Right kidney (tissue), 9 donors: ENCODE data around the gene TRMT13.

Experiments
- DNase-seq: peaks from one replicate; pipeline ENCODE4 v3.0.0-alpha.2; 2016
- long read RNA-seq, 8 donors: transcript quantifications; one replicate each; lab custom pipeline, GENCODE V29; 2026

TRMT13 gene, protein sequence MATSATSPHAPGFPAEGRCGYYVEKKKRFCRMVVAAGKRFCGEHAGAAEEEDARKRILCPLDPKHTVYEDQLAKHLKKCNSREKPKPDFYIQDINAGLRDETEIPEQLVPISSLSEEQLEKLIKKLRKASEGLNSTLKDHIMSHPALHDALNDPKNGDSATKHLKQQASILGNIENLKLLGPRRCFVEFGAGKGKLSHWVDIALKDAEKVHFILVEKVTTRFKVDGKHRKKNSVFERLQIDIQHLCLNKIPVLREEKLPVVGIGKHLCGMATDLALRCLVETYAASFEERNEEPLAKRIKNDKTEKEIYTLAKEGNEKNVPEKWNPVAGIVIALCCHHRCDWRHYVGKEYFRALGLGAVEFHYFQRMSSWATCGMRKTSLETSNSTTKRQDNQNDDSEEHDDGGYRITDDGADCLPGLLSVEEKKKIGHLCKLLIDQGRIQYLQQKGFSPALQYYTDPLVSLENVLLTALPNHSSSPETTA
- long read RNA-seq, donor 1, partial matches to known transcripts: 14 of 16 reads
- long read RNA-seq, donor 1, other reads (novel, unspliced or antisense): 0 of 16 reads
- long read RNA-seq, donor 2, partial matches to known transcripts: 0 of 1 reads
- long read RNA-seq, donor 2, other reads (novel, unspliced or antisense): 0 of 1 reads
- long read RNA-seq, donor 3, partial matches to known transcripts: 0 of 1 reads
- long read RNA-seq, donor 3, other reads (novel, unspliced or antisense): 0 of 1 reads
- long read RNA-seq, donor 4, partial matches to known transcripts: 0 of 2 reads
- long read RNA-seq, donor 4, other reads (novel, unspliced or antisense): 0 of 2 reads
- long read RNA-seq, donor 5, partial matches to known transcripts: 11 of 15 reads
- long read RNA-seq, donor 5, other reads (novel, unspliced or antisense): 0 of 15 reads
- long read RNA-seq, donor 6, partial matches to known transcripts: 6 of 7 reads
- long read RNA-seq, donor 6, other reads (novel, unspliced or antisense): 0 of 7 reads
- long read RNA-seq, donor 7, partial matches to known transcripts: 15 of 18 reads
- long read RNA-seq, donor 7, other reads (novel, unspliced or antisense): 0 of 18 reads
- long read RNA-seq, donor 8, partial matches to known transcripts: 23 of 26 reads
- long read RNA-seq, donor 8, other reads (novel, unspliced or antisense): 0 of 26 reads

DNA sequence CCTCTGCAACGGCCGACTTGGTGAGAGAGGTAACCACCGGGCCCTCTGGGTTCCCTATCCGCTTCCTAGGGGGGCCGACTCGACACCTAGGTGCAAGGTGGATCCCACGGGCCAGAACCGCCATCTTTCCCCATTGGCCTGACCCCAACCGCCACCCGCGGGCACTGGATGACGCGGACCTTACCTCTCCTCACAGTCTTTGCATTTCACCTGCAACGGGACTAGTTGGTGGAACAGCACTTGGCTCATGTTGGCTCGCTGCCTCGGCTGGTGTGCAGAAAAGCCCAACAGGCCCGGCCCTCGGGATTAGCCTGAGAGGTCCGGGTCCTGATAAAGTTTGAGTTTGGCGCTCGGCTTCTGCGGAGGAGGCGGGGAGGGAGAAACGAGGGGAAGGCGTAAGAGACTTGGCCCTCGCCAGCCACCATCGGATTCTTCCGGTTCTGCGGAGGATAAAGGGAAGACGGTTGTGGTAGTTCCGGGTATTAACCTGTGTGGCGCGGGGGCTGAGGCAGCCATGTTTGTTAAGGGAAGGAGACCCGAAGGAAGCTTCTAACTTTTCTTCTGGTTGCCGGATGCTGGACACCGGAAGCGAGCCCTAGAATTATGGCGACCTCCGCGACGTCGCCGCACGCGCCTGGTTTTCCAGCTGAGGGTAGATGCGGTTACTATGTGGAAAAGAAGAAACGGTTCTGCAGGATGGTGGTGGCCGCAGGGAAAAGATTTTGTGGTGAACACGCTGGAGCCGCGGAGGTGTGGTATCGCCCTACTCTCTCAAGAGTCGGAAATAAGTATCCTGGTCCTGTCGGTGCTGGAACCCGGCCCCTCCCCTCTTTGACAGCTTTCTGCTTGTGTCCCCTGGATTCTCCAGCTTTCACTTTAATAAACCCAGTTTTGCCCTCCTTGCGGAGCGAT, at the start of gene TRMT13, which contains the start of gene SASS6:
TSS of gene TRMT13 (plus strand) at position 598 of the 912 bp plus-strand sequence. CDS start at position 604, 6 bp downstream.
TSS of gene SASS6 (minus strand) at position 365 of the 912 bp plus-strand sequence. CDS start at position 249, 116 bp downstream.
- peak; percentile 89 for DNase-seq

DNA sequence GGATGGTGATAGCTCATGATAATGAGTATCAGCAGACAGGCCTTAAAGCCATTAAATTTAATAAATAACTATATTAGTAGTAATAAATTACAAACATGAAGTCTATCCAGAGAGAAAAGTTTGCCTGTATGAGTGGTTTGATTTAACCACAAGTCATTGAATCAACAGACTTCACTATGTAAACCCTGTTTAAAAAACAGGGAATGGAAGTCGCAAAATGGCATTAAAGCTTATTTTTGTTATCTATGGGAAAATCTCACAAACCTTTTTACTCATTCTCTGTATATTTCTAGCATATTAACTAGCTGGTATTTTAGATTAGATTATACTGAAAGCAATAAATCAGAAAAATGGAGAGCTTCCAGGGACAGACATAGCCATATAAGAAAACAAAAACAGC, 45.6 kb upstream of the TRMT13 start:
- DNase-seq: no peak

DNA sequence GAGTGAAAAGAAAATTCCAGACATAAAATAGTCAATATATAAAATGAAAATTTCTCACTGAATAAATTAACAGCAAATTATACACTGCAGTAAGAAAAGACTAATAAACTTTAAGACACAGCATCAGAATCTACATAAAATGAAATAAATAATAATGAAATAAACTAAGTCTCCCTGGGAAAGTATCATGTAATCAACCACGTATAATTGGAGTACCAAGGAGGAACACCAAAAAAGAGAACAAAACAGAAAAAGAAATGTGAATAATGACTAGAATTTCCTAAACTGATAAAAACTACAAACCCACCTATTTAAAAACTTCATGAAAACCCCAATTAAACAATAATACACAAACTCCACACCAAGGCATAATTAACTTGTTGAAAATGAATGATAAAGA, 43.9 kb upstream of the TRMT13 start:
- DNase-seq: no peak

DNA sequence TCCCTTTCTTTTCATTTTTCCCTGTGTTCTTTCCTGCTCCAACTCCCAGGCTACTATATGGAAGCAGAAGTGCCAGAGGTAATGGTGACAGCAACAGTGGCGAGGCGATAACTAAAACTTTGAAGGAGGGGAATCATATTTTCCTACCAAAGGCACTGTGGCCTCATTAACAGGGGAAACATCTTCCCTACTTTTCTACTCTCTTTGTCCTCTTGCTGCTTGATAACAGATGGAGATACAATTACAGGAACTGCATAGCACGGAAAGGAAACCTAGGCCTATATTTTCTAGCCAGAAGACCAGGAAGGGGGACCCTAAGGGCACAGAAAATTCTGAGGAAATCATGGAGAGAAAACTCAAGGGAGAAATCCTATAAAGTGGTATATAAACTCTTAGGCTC, 42.5 kb upstream of the TRMT13 start:
- no peak for DNase-seq

DNA sequence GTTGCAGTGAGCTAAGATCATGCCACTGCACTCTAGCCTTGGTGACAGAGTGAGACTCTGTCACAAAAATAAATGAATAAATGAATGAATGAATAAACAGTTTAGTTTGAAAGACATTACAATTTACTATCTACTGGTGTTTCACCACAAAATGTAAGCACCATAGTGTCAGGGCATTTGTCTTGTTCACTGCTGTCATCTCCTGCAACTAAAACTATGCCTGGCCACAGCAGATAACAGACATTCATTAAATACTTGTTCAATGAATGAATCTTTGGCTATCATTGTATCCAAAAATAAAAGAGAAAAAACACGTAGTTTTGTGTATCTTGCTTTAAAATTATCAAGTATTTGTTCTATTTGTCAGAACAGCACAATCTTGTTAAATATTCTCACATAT, 32.8 kb upstream of the TRMT13 start:
- DNase-seq: no peak

DNA sequence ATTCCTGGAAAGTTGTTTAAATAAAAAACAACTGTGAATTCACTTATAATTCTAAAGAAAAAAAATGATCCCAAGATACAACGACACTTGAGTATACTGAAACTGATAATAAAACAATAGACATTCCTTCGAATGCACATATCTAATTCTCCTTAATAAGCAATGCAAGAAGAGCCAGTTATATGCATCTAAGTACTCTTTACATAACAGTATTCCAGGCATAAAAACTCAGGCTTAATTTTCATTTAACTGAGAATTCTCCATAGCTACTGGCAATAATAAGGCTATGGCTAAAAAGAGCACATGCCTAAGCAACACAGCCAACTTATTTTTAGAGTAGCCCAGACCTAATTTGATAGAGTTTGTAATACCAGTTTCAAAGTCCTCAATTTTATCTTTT, 31.4 kb upstream of the TRMT13 start:
- no peak for DNase-seq

DNA sequence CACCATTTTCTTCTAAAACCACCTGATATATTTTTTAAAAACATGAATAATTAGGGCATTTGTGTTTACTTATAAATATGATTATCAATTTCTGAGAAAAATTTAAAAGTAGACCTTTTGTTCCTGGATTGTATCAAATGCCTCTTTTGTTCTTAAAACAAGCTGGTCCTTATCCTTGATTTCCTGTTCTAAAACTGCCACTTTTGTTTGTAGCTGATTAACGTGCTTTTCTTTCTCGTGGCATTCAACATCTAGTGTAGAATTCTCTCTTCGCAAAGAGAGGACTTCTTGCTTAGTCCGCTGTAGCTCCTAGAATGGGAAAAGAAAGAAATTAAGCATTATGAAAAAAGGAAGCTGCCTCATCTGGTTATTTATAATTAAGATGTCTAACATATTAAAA, 25.3 kb upstream of the TRMT13 start:
- DNase-seq: no peak

DNA sequence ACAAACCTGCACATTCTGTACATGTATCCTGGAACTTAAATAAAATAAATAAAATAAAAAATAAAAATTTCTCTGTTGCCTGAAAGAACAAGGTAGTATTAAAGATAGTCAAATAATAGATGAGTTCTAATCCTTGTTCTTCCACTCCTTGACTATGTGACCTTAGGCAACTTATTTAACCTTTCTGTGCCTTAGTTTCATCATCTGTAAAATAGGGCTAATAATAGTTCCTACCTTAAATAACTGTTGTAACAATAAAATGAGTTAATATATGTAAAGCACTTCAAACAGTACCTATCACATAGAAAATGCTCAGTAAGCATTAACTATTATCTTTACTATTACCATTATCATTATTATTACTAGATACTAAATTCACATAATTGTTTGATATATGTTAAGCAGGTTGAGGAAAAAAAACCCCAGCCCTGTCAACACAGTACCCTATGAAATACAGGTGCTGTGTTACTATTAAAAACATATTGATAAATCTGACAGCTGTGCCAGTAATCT, 23.4 kb upstream of the TRMT13 start:
- no peak for DNase-seq

DNA sequence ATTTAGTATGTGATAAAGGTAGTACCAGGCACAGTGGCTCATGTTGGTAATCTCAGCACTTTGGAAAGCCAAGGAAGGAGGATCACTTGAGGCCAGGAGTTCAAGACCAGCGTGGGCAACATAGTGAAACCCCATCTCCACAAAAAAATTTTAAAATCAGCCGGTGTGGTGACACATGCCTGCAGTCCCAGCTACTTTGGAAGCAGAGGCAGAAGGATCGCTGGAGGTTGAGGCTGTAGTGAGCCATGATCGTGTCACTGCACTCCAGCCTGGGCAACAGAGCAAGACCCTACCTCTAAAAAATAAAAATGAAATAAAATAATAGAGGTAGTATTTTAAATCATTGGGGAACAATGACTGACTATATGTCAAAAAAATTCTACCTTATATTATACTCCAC, 17.4 kb upstream of the TRMT13 start:
- no peak for DNase-seq

DNA sequence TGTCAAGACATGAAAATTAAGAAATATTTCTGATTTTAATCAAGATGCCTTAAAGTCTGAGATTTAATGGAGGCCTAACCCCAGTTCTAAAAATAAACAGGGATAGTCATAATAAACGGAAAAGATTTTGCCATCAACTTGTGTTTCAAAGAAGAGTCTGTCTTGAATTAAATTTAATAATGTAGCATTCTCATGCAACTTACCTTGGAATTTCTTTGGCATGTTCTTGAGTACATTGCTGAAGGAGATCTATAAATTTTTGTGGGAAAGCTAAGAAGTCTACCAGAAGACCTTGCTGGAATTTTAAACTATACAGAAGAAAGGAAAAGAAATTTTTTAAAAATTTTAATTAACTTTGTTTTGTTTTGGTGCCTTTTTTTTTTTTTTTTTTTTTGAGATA, 10.8 kb upstream of the TRMT13 start:
- no peak for DNase-seq

DNA sequence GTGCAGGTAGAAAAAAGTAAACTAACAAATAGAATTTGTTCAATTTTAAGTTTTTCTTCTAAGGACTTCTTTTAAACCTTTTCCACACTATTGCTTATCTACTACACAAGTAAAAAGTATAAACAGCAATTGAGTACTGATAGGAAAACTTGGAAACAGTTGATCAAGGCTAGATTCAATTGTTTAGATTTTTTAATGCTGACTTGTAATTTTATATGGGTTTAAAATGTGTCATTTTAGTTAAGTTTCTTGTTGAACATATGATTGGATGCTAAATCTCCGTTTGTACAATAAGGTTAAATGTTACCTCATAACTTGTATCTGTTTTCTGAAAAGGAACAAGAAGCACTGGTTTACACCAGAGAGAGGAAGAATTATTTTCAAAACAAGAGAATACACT, 5.7 kb upstream of the TRMT13 start:
- DNase-seq: no peak

DNA sequence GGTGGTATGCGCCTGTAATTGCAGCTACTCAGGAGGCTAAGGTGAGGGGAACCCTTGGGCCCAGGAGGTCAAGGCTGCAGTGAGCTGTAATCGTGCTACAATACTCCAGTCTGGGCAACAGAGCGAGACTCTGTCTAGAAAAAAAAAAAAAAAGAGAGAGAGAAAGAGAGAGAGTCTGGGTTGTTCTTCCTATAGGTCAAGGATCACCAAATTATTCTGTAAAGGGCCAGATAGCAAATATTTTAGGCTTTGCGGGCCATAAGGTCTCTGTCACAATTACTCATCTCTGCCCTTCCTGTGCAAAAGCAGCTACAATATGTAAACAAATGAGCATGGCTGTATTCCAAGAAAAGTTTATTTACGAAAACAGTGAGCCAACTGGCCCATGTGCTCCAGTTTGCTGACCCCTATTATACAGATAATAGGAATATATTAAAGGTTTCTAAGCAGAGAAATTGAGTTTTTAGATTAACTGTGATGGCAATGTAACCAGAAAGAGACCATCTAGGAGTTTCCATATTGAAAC, 2.3 kb upstream of the TRMT13 start:
- DNase-seq: no peak

DNA sequence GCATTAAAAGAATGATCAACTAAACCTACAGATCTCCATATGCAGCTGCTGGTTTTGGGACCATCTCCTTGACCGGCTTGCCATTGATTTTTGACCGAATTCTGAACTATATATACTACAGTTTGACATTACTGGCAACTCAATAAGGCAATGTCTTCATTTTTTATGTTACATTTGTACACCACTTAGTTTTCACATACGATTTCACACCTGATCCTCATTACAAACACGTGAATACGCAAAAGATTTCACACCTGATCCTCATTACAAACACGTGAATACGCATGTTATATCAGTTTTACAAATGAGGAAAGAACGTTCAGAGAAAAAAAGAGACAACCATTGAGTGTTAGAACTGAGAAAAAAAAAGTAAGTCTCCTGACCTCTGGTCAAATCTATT, 1.3 kb upstream of the TRMT13 start:
- DNase-seq: no peak

DNA sequence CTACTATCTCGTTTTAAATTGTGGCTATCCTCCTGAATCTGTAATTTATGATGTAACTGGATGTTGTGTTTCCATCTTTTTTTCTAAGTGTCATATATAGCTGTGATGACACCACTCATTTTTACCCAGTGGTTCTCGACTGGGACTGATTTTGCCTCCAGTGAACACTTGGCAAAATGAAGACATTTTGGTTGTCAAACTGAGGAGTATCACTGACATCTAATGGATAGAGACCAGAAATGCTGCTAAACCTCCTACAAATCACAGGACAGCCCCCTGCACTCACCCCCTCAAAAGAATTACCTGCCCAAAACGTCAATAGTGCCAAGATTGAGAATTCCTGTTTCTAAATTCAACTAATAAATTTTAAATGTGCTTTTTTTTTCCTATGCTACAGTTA, 1.9 kb downstream of the TRMT13 start:
- no peak for DNase-seq

DNA sequence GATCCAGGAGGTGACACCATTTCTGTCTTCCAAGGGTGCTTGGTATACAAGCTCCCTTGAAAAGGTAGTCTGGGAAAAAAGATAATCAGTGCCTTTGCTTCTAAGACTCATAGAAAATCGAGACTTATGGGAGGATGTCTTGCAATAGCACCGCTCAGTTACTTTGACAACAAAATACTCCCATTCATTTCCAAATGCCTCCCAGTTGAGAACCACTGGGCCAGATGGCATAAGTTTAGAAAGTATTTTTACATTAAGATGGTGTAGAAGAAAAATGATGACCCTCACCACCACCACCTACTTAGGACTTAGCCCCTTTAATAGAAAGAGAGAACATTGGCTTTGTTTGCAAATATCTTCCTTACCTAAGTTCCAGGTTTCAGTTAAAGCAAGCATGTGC, 4.6 kb downstream of the TRMT13 start:
- no peak for DNase-seq

DNA sequence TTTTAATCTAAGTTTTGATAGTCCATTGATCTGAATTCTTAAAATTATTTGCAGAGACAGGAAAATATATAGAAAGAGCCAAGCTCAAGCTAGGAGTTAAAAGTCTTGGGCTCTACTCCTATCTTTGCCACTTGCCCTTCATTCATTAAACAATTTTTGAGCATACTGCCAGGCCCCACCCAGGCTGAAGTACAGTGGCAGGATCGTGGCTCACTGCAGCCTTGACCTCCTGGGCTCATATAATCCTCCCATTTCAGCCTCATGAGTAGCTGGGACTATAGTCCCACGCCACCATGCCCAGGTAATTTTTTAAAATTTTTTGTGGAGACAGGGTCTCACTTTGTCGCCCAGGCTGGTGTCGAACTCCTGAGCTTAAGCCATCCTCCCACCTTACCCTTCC, 8.2 kb downstream of the TRMT13 start:
- DNase-seq: no peak

DNA sequence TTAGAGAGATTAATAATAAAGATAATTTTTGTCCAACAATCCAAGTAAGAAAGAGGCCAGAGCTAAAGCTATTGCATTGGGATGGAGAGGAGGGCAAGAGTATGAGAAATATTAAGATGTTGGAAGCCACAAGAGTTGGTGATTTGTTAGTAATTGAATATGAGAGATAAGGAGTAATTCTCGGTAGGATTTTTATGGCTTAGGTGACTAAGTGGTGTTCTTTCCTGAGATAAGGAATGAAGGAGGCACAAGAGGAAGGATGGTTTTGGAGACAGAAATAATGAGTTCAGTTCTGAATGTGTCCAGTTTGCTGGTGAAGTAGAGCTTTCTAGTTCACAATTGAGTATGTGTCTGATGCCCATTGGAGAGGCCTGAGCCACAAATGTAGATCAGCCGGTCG, 9.4 kb downstream of the TRMT13 start:
- no peak for DNase-seq

DNA sequence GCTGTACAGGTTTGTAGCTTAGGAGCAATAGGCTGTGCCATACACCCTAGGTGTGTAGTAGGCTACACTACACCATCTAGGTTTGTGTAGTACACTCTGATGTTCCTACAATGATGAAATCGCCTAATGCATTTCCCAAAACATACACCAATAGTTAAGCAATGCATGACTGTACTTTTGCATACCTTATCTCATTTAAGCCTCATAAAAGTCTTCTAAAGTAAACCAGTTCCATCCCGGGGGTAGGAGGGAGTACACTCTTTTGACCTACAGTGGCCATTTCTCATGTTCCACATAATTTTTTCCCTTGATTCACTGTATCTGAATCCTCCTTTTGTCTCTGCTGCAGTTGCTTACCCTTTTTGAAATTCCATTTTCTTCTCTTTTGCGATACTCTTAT, 12.2 kb downstream of the TRMT13 start:
- no peak for DNase-seq

DNA sequence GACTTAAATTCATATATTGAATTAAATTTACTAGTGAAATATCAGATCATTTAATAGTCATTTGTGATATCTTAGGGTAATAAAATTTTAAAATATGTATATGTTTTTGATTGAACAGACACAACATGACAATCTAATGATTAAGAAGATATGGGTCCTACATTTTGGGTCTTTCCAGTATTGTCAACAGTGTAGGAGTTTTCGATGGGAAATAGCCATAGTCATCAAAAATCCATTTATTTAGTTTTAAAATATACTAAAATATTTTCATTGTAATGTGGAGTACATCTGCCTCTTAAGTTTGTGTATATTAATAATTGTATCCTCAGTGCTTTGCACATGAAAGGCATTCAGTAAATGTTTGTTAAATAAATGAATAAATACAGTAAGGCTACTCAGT, 14.0 kb downstream of the TRMT13 start:
- DNase-seq: no peak

DNA sequence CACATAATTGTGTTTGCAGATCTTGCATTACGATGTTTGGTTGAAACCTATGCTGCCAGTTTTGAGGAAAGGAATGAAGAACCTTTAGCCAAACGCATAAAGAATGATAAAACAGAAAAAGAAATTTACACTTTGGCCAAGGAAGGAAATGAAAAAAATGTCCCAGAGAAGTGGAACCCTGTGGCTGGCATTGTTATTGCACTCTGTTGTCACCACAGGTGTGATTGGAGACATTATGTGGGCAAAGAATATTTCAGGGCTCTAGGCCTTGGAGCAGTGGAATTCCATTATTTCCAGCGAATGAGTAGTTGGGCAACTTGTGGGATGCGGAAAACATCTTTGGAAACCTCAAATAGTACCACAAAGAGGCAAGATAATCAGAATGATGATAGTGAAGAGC, 14.9 kb downstream of the TRMT13 start:
- DNase-seq: no peak

DNA sequence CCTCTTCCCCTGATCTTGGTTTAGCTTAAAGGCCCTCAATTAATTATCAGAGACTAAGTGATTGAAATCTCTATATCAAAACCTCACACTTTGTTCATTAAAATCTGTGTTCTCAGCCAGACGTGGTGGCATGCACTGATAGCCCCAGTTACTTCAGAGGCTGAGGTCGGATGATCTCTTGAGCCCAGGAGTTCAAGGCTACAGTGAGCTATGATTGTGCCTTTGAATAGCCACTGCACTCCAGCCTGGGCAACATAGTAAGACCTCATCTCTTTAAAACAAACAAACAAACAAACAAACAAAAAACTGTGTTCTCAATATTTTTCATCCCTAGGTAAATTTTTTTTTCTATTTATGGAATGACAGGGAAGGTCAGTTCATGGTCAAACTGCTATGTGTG, 18.7 kb downstream of the TRMT13 start:
- no peak for DNase-seq
